SKM-1 treated with dmso at 0.1 percent for 144 hours (cell line): ENCODE data around the gene ZNF45.
"Not testable (repeated sequence)": the region's sequence is repeated elsewhere in the genome, so short reads cannot be mapped to it uniquely, and the experiment has no call there.

Experiments
- DNase-seq: peaks from one replicate; lab custom pipeline; 2025; ENCODE audit not compliant: unreplicated experiment; lab: John Stamatoyannopoulos, UW

Gene ZNF45

DNA sequence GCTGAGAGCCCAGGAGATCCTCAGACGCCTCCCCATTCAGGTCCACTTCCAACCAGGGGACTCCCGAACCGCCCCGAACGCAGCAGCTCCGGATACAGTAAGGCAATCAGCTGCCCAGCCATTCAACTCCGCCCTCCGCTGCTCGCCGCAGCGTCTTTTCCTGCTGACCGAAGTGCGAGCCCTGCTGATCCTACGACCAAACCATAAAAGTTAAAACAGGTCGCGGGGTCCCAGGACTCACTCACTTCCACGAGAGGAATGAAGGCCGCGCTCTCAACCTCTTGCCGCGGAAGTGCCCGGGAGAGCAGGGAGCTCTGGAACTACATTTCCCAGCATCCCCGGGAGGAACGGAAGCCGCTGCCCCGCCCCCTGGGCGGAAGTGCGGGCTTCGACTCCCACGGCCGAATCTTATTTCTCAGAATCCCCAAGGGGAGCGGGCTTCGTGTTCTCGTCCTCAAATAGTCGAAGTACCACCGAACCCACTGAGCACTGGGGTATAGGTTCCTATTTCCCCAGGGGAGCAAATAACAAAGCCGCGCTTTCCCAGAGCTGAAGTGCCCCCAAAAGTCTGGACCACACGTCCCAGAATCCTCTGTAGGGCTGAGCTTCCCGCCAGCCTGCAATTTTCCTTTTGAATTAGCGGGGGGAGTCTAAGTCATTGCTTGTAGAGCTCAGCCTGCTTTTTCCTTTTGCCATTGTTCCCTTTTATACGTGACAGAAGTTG is at the start of gene ZNF45:
Gene ZNF45, minus strand, starts transcription at position 298 of the 724 bp plus-strand sequence. CDS start 13,097 bp downstream, outside the sequence.
- peak; percentile 54 for DNase-seq

DNA sequence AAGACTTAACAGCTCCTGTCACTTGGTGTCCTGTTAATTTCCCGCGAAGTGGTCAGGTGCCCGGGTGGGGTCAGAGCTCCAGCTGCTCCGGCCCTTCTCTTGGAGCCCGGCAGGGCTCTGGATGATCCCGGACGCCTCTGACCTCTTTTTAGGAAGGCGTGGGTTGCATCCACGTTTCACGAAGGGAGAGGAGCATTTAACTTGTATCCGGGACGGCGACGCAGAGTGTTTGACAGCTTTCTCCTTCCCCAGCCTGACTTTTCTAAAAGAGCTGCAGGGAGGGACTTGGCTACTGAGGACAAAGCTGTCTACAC is 49.6 kb upstream of the ZNF45 start:
- DNase-seq, result no peak

DNA sequence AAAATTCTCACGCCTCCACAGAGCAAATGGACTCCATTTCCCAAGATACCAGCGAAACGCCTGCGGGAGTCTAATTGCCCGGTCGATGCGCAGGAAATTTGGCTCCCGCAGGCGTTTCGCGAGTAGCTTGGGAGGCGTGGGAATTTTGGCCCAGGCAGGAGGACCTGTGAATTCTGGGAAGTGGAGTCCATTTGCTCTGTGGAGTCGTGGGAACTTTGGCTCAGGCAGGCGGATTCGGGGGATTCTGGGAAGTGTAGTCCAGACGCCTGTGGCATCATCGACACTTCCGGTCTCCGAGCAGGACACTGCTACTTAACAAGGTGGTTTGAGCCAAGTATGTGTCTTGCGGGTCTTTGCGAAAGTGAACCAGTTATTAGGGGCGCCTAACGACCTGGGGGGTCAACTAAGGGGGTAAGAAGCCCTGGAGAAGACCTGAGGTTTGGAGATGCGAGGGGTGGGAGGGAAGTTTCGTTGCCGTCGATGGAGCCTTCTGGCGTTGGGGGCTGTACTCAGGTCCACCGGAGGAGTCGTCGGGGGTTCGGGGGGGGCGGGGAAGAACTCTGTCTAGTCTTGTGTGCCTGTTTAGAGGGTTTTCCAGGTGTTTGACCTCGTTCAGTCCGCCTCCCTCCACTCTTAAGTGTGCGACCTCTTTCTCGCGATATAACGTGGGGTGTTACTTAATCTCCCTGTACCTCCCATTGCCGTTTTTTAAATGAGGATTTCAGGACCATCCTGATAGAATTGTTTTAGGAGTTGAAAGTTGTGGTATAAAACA is 49.0 kb upstream of the ZNF45 start, which contains the start of gene ZNF155:
Gene ZNF155, plus strand, starts transcription at position 277 of the 775 bp plus-strand sequence. CDS start 4,356 bp downstream, outside the sequence.
- DNase-seq, result peak; percentile 61

DNA sequence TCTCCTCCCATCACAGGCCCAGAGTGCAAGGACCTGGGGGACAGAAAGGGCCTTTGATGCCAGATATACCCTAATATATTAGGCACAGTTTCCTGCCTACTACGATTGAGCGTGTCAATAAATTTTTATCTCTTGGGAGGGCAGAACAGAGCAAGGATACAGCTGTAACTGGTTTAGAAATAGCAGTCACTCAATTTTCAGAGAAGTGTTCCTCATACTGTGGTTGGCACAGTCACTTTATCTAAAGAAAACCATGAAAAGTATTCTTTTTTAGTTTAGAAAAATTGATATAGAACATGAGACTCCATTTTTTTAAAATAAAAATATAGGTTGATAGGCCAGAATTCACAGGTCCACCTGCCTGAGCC is 48.4 kb upstream of the ZNF45 start:
- no peak for DNase-seq

GRCh38 chr19:43976732-43977131 is 41.6 kb upstream of the ZNF45 start:
- DNase-seq, result no peak

DNA sequence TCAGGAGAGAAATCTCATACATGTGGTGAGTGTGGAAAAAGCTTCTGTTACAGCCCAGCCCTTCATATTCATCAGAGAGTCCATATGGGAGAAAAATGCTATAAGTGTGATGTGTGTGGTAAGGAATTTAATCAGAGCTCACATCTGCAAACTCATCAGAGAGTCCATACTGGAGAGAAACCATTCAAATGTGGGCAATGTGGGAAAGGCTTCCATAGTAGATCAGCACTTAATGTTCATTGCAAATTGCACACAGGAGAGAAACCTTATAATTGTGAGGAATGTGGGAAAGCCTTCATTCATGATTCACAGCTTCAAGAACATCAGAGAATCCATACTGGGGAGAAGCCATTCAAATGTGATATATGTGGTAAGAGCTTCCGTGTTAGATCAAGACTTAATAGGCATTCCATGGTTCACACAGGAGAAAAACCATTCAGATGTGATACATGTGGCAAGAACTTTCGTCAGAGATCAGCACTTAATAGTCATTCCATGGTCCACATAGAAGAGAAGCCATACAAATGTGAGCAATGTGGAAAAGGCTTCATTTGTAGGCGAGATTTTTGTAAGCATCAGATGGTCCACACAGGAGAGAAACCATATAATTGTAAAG is 31.1 kb upstream of the ZNF45 start:
- DNase-seq, result no peak

DNA sequence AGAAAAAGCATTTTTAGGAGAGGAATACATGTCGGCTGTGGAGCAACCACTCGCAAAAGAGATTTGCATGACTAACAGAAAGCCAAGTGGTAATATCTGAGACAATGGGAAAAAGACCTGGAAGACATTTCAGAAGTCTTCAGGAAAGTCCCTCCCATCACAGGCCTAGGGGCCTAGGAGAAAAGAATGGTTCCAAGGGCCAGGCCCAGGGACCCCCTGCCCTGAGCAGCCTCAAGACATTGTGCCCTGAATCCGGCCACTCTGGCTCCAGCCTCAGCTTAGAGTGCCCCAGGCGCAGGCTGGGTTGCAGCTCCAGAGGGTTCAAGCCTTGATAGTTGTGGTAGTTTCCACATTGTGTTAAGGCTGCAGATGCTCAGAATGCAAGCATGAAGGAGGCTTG is 25.3 kb upstream of the ZNF45 start:
- no peak for DNase-seq

GRCh38 chr19:43957891-43958290 is 22.8 kb upstream of the ZNF45 start:
- DNase-seq, result no peak

GRCh38 chr19:43956827-43957226 is 21.7 kb upstream of the ZNF45 start:
- DNase-seq, result peak; percentile 0

DNA sequence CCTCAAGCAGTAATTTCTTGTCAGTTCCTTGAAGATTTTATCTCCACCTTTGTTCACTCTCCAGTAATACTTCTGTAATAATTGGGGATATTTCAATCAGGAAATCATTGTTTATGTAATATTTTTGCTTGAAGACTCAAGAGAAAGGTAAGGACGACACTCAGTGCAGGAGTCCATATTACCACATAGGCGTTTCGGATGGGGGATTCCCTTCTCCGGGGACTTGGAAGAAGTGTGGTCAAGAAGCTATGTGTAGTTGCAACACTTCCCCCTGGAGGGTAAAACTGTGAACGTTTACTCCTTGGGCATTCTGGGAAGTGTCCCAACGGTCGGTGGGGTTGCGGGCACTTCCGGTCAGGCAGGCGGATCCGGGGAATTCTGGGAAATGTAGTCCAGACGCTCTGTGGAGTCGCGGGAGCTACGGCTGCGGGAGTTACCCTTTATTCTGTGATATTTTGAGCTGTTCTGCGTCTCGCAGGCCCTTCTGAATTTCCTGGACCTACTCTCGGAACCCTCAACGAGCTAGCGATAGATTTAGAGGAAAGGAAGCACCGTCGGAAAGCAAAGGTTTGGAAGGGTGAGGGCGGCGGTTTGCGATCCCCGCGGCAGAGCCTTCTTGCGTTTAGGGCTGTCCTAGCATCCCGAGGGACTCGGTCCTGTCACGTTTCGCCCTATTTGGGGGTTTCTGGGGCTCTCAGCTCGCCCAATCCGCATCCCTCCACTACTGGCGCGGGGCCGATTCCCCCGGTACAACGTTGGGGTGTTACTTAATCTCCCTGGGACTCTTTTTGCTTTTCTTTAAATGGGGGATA is 16.0 kb upstream of the ZNF45 start, which contains the start of gene ZNF221:
Gene ZNF221, plus strand, starts transcription at position 395 of the 812 bp plus-strand sequence. CDS start 11,499 bp downstream, outside the sequence.
- DNase-seq, result peak; percentile 67

DNA sequence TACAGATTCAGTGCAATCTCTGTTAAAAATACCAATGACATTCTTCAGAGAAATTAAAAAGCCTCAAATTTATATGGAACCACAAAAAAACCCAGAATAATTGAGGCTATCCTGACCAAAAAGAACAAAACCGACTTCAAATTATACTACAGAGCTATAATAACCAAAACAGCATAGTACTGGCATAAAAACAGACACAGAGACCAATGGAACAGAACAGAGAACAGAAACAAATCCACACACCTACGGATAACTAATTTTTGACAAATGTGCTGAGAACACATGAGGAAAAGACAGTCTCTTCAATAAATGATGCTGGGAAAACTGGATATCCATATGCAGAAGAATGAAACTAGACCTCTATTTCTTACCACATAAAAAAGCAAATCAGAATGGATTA is 14.7 kb upstream of the ZNF45 start:
- DNase-seq, result not testable (repeated sequence)

GRCh38 chr19:43947412-43947811 is 12.3 kb upstream of the ZNF45 start:
- not testable (repeated sequence) for DNase-seq

GRCh38 chr19:43941209-43941608 is 6.1 kb upstream of the ZNF45 start:
- no peak for DNase-seq

GRCh38 chr19:43940719-43941118 is 5.6 kb upstream of the ZNF45 start:
- no peak for DNase-seq

DNA sequence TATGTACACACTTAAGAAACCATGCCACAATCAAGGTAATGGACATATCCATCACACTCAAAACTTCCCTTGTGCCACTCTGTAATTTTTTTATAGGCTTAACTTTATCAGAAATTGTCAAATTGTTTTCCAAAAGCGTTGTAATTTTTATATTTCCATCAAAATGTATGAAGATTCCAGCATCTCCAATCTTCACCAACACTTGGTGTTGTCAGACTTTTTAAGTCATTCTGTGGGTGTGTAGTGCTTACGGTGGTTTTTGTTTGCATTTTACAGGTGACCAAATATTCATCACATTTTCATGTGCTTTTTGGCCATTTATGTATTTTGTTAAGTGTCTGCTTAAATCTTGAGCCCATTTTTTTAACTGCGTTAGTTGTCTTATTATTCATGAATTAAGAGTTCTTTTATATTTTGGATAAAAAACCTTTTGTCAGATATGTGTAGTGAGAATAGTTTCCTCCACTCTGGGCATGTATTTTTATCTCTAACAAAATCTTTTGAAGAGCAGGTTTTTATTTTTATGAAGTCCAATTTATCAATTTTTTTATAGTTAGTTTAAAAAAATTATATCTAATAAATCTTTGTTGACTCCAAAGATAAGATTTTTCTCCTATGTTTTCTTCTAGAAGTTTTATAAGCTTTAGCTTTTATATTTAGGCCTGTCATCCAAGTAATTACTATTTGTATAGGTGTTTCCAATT is 4.6 kb upstream of the ZNF45 start:
- DNase-seq, result no peak

GRCh38 chr19:43936188-43936587 is 1.1 kb upstream of the ZNF45 start:
- DNase-seq, result no peak

GRCh38 chr19:43934055-43934984 is 762 bp downstream of the ZNF45 start:
- no peak for DNase-seq

GRCh38 chr19:43928820-43929219 is 6.3 kb downstream of the ZNF45 start:
- DNase-seq, result no peak

GRCh38 chr19:43923875-43924274 is 11.2 kb downstream of the ZNF45 start:
- no peak for DNase-seq
